GM12875 (cell line): ENCODE measurements around the gene SOX21.

Experiments
- H3K4me3 ChIP-seq: one replicate; pipeline ENCODE4 v1.5.1; 2011; ENCODE audit warnings: low read depth, low read length, control low read depth
- TF ChIP-seq, protein P1 (sequence below): IDR thresholded peaks from 2 replicates; pipeline ENCODE4 v1.5.1; 2011; ENCODE audit warnings: low read depth, mild to moderate bottlenecking, control low read depth, inconsistent platforms, low read length, moderate library complexity, borderline replicate concordance; ENCODE audit not compliant: insufficient read depth

The SOX21 gene

GRCh38 chr13:94712812-94713560 lies 641 bp upstream of the SOX21 start:
- H3K4me3 ChIP-seq: no peak overlapping the region
- TF ChIP-seq, protein P1, sequence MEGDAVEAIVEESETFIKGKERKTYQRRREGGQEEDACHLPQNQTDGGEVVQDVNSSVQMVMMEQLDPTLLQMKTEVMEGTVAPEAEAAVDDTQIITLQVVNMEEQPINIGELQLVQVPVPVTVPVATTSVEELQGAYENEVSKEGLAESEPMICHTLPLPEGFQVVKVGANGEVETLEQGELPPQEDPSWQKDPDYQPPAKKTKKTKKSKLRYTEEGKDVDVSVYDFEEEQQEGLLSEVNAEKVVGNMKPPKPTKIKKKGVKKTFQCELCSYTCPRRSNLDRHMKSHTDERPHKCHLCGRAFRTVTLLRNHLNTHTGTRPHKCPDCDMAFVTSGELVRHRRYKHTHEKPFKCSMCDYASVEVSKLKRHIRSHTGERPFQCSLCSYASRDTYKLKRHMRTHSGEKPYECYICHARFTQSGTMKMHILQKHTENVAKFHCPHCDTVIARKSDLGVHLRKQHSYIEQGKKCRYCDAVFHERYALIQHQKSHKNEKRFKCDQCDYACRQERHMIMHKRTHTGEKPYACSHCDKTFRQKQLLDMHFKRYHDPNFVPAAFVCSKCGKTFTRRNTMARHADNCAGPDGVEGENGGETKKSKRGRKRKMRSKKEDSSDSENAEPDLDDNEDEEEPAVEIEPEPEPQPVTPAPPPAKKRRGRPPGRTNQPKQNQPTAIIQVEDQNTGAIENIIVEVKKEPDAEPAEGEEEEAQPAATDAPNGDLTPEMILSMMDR: no peak

GRCh38 chr13:94711561-94712286 lies 621 bp downstream of the SOX21 start:
- no peak overlapping the region for H3K4me3 ChIP-seq
- TF ChIP-seq, protein P1: no peak

GRCh38 chr13:94710881-94711560 lies 1.3 kb downstream of the SOX21 start:
- peak overlapping the region; percentile 45 for H3K4me3 ChIP-seq
- TF ChIP-seq, protein P1: peak; percentile 45; the same call in 1 of the 2 replicates

- TF ChIP-seq, protein P1: no peak
- no peak overlapping the region for H3K4me3 ChIP-seq
Observed at GRCh38 chr13:94710065-94710781, 2.1 kb downstream of the SOX21 start.

GRCh38 chr13:94709001-94709834 lies 3.1 kb downstream of the SOX21 start:
- no peak overlapping the region for H3K4me3 ChIP-seq

More at GRCh38 chr13:94709001-94709834, 3.1 kb downstream of the SOX21 start:
- TF ChIP-seq, protein P1: no peak
